Left ventricle myocardium superior (tissue), 1 donor: ENCODE results near the gene CYTL1. TPM values are rescaled to one million over a fixed set of nuclear protein-coding genes. Genes with fewer than 3 reads are reported as not detected.
"Not testable (repeated sequence)": the region's sequence is repeated elsewhere in the genome, so short reads cannot be mapped to it uniquely, and the experiment has no call there.

Experiments
- ATAC-seq: fragments of 200-7000 bp; cut with Tn5 transposase; one replicate; pipeline ENCODE4 v1.9.1; 2020; ENCODE audit warnings: mild to moderate bottlenecking, moderate library complexity
- DNase-seq: peaks from one replicate; pipeline ENCODE4 v3.0.0-alpha.2; 2020
- intact Hi-C: fragments of 100-400 bp; cut with micrococcal nuclease; formaldehyde crosslinking; loops from one replicate; pipeline ENCODE4 v1.11.0; 2022
- total RNA-seq: library from RNA; stranded (reverse); fragmentation: NEBNext Ultra II Directional; extraction: Animal tissue kit (Norgen Biotek cat#: 25700); gene quantifications from one replicate; pipeline ENCODE4 v1.2.1, GENCODE V29; 2021
- donor health status: DM: no; HTN: yes; CAD: no; lungs with severe emphysema.

Gene CYTL1
- total RNA-seq, 1 donor from 2014 or later, result 0.42 TPM

GRCh38 chr4:5010984-5011383, 8.3 kb downstream of the CYTL1 start:
- DNase-seq (no peak), ATAC-seq (no peak)
- intact Hi-C loops, result no loop called here

GRCh38 chr4:5009796-5010195, 9.5 kb downstream of the CYTL1 start:
- DNase-seq, result no peak
- intact Hi-C loops, result no loop called here
- ATAC-seq, result no peak

DNA sequence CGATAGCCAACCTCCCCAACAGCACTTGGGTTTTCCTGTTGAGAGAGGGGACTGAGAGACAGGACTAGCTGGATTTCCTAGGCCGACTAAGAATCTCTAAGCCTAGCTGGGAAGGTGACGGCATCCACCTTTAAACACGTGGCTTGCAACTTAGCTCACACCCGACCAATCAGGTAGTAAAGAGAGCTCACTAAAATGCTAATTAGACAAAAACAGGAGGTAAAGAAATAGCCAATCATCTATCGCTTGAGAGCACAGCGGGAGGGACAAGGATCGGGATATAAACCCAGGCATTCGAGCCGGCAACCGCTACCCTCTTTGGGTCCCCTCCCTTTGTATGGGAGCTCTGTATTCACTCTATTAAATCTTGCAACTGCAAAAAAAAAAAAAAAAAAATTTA, 12.3 kb downstream of the CYTL1 start:
- ATAC-seq, intact Hi-C loops, DNase-seq: not testable (repeated sequence)

DNA sequence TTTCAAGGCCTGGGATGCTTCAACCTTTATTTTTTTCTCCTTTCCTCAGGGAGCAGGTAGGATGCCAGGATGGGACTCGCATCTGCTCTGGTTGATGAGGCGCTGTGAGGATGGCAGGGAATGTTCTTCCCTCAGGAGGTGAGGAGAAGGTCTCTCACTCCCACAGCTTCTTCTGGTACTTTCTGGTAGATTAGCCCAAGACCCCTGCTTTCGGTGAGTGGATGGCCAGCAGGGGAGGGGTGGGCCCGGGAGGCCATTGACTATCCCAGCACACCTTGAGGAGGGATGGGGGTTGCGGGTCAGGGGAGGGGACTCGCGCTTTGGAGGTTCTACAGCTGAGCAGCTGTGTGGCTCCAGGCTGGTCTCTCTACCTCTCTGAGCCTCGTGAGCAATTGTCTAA, 14.8 kb downstream of the CYTL1 start:
- DNase-seq (no peak), ATAC-seq (no peak)
- intact Hi-C loops, result no loop called here

GRCh38 chr4:5003918-5004317, 15.3 kb downstream of the CYTL1 start:
- intact Hi-C loops, result no loop called here
- no peak for DNase-seq
- no peak for ATAC-seq

GRCh38 chr4:5003372-5003857, 15.8 kb downstream of the CYTL1 start:
- ATAC-seq (no peak), DNase-seq (no peak)
- intact Hi-C loops, result no loop called here

- DNase-seq, intact Hi-C loops, ATAC-seq: not testable (repeated sequence)
Observed at GRCh38 chr4:5001641-5002040, 17.6 kb downstream of the CYTL1 start.

- DNase-seq, intact Hi-C loops, ATAC-seq: not testable (repeated sequence)
Observed at GRCh38 chr4:4996935-4997334, 22.3 kb downstream of the CYTL1 start.

DNA sequence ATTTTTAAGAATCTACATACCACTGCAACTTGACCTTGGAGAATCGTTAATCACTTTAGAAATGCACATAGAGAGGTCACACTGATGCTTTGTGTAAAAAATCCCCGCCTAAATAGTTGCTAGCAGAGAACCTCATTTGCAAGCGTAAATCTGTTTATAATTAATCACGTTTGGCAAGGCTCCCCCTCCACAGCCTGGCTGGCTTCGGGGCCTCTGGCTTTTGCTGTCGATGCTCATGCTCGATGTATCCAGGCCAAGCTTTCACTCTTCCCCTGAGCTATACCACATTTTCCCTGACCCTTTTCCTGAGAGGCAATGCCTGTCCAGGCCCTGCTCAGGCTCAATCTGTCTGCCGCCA, 23.4 kb downstream of the CYTL1 start:
- DNase-seq (no peak), ATAC-seq (no peak)
- intact Hi-C loops, result no loop called here

DNA sequence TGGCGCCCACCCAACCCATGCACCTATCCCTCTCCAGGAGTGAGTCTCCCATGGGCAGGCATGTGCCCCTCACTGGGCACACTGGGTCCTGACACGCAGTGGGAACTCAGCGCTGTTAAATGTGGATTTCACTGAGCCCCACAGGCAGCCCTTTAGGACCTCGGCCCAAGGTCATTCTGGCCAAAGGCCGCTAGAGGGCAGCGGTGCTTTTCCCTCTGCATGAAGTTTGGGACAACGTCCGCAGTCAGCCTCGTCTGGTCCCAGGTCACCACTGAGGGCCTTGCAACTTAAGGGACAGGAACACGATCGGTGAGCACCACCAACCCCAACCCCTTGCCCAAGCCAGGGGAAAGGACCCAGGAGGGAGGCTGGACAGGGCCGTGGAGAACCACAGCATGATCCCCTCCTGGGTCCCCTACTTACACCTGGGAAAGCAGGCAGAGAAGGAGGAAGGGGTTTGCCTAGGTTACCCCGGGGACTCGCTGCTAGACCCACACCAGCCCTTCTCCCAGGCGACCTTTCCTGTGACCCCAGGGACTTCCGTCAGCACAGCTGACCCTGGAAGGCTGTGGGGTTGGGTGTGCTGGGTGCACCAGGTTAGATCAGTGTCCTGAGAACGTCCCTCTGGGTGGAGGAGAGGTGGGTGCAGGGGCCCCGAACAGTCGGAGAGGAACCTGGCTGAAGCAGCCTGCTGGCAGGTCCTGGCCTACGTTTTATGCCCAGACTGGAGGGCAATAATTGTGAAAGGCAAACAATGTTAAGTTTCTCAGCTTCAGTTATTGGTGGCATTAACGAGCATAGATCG, 24.0 kb downstream of the CYTL1 start:
- peak; percentile 70 for ATAC-seq
- intact Hi-C loops, result no loop called here

GRCh38 chr4:4994312-4995097, 24.8 kb downstream of the CYTL1 start:
- intact Hi-C loops, result no loop called here
- DNase-seq (no peak), ATAC-seq (no peak)

More for the DNA sequence above, 24.0 kb downstream of the CYTL1 start:
- peak; percentile 76 for DNase-seq

DNA sequence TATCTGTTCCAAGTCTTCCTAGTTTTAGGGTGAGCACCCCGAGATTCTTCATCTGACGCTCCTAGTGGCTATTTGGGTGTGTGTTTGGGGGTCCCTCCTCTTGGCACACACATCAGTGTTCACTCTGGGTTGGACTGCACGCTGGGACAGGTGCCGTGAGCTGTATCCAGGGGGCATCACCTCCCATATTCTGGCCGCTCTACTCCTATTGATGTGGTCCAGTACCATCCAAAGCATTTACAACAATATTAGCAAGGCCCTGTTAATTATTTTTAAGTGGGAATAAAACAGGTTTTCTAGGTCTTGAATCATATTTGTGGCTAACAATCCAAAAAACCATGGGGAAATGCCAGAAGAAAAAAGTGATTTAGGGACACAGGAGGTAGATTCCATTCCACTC, 26.4 kb downstream of the CYTL1 start:
- intact Hi-C loops, result no loop called here
- no peak for DNase-seq
- ATAC-seq, result no peak

DNA sequence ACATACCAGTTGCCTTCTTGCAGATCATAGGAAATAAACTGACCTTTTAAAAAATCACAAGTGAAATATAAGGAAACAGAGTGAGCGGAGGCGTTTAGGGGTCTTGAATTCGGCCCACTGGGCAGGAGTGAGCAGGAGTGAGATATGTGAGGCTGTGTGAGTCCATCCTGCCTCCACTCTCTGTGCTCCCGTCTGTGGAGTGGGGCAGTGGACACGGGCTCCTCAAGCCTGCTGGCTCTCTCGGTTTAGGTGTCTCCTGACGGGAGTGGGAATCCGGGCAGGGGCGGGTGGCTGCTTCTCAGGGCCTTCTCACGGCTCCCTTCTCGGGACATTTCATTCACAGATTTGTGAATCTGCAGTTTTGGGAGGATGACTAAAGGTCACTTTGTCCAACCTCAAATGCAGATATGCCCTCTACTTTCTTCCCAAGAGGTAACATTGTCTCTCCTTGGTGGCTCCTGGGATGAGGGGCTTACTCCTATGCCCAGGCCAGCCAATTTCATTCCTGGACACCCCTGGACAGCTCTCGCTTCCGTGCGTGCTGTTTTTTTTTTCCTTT, 27.6 kb downstream of the CYTL1 start:
- intact Hi-C loops, result no loop called here
- ATAC-seq (no peak), DNase-seq (no peak)

GRCh38 chr4:4990857-4991540, 28.3 kb downstream of the CYTL1 start:
- intact Hi-C loops, result no loop called here

DNA sequence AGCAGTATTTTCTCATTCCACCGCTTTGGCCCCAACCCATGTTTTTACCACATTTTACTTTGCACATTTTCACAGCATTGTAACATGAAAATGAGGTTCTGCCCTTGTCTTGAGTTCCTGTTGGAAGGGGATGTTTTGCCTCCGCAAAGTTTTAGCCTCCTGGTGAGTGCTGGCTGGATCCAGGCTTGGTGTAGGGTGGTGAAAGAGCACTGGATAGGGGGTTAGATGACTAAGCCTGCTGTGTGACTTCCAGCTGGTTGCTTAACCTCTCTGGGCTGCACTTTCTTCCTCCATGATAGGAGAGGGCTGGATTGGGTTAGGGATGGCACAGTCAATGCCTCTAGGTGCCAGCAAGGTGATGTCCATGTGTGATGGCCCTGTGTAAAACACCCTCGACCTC, 28.9 kb downstream of the CYTL1 start:
- DNase-seq, result no peak
- ATAC-seq, result peak; percentile 44
- intact Hi-C loops, result no loop called here

More at GRCh38 chr4:4990857-4991540, 28.3 kb downstream of the CYTL1 start:
- peak; percentile 85 for DNase-seq
- ATAC-seq, result peak; percentile 93

DNA sequence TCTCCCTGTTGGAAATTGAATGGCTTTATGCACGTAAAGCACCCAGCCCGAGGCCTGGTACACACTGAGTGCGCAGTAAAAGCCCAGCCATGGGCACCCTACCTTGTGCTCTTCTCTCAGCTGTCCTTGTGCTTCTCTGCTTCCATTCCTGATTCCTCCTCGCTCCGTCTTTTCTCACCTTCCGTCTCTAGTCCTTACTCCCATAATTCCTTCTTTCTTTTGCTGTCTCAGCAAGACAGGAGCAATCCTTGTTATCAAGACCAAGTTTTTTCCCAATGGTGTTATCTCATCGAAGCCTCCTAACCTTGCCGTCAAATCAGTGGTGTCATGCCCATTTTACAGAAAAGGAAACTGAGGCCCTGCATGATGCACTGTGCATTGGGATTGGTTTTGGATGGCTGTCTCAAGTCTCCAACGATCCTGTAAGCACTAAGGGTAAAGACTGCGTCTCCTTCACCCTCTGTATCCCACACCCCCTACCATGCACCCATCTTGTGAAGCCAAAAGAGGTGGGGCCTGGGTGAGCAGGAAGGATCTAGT, 30.1 kb downstream of the CYTL1 start:
- ATAC-seq (no peak), DNase-seq (no peak)
- intact Hi-C loops, result no loop called here

DNA sequence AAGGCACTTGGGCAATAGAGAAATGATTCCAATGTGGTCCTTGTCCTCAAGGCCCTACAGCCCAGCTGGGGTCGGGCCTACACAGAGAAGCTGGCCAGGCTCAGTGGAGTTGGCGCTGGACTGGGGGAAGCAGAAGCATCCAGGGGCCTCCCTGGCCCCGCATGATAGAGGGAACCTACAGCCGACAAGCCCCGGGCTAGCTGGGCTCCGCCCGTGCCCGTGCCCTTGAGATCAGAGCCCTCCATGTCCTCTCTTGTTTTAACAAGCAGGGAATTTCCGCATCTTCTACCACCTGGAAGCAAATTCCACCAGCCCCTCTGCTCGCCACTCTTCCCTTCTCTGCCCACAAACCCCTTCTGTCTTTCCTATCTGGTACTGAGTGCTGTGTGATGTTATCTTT, 31.6 kb downstream of the CYTL1 start:
- ATAC-seq, result no peak
- intact Hi-C loops, result no loop called here
- DNase-seq, result no peak

- intact Hi-C loops, result no loop called here
- DNase-seq (no peak), ATAC-seq (no peak)
Observed at GRCh38 chr4:4986841-4987240, 32.4 kb downstream of the CYTL1 start.

DNA sequence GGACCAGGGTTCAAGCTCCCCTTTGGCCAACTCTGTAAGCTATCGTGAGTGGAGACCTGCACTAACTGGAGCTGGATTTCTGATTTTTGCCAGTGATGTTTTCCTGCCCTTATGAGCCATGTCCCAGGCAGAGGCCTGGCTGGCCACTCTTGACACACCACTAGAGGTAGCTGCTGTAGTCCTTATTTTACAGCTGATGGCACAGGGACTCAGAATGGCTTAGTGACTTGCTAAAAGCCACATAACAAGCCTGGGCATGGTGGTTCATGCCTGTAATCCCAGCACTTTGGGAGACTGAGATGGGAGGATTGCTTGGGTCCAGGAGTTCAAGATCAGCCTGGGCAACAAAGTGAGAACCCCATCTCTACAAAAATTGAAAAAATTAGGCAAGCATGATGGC, 33.4 kb downstream of the CYTL1 start:
- no peak for DNase-seq
- intact Hi-C loops, result no loop called here
- no peak for ATAC-seq
